Vagina (tissue), 2 donors: ENCODE results near the gene OR2V1.
"Not testable (repeated sequence)": the region's sequence is repeated elsewhere in the genome, so short reads cannot be mapped to it uniquely, and the experiment has no call there.

Experiments used
- CTCF ChIP-seq, 3 experiments: fragments of 450-650 bp in 2 of 3; fragments of 200-600 bp in 1 of 3; sonication (generic) in 1 of 3; IDR thresholded peaks; one replicate each; pipeline ENCODE4 v1.5.1; 2017 to 2019; ENCODE audit warnings: antibody characterized with exemption in 3 of 3, mild to moderate bottlenecking in 2 of 3, moderate library complexity in 2 of 3
- POLR2A ChIP-seq, 2 donors: fragments of 450-650 bp; IDR thresholded peaks; one replicate each; pipeline ENCODE4 v1.6.1; 2017; ENCODE audit warnings: antibody characterized with exemption in 2 of 2, mild to moderate bottlenecking in 2 of 2, moderate library complexity in 2 of 2

DNA sequence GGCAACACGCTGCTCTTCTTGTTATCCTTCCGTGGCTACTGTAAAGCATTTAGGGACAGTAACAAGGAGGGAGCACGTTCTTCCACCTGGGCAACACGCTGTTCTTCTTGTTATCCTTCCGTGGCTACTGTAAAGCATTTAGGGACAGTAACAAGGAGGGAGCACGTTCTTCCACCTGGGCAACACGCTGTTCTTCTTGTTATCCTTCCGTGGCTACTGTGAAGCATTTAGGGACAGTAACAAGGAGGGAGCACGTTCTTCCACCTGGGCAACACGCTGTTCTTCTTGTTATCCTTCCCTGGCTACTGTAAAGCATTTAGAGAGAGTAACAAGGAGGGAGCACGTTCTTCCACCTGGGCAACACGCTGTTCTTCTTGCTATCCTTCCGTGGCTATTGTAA, 17.4 kb downstream of the OR2V1 start:
- not testable (repeated sequence) for TF ChIP-seq CTCF, POLR2A (IDR thresholded peaks at IDR 0.05)
